Fibroblast of lung (primary cell): ENCODE measurements around the gene FOXQ1. TPM values are rescaled to one million over a fixed set of nuclear protein-coding genes. Genes with fewer than 3 reads are reported as not detected.
A peak's percentile ranks its signal among the peaks of the same experiment; 100 is the strongest.

Experiments
- DNase-seq, 2 donors: peaks; one replicate each; pipeline versions ENCODE4 v3.0.0 to v3.0.0-alpha.2; 2010; ENCODE audit warnings: low read depth in 2 of 2
- H2AFZ ChIP-seq: 2 replicates; pipeline ENCODE4 v1.5.1; 2012; ENCODE audit warnings: low read length, control low read depth, inconsistent platforms
- H3K27ac ChIP-seq: 2 replicates; pipeline ENCODE4 v1.5.1; 2011; ENCODE audit warnings: low read length, control low read depth; ENCODE audit not compliant: insufficient read depth
- H3K27me3 ChIP-seq: 2 replicates; pipeline ENCODE4 v1.5.1; 2011; ENCODE audit warnings: mild to moderate bottlenecking, low read length; ENCODE audit not compliant: control insufficient read depth, insufficient read depth
- H3K36me3 ChIP-seq: 2 replicates; pipeline ENCODE4 v1.5.1; 2011; ENCODE audit warnings: low read length; ENCODE audit not compliant: control insufficient read depth, insufficient read depth
- H3K4me1 ChIP-seq: 2 replicates; pipeline ENCODE4 v1.5.1; 2011; ENCODE audit warnings: low read length; ENCODE audit not compliant: control insufficient read depth, insufficient read depth; ENCODE audit errors: extremely low read depth
- H3K4me2 ChIP-seq: 2 replicates; pipeline ENCODE4 v1.5.1; 2011; ENCODE audit warnings: low read length, control low read depth; ENCODE audit not compliant: insufficient read depth; ENCODE audit errors: extremely low read depth
- H3K4me3 ChIP-seq, 4 experiments: fragments of 200-600 bp in 1 of 4; sonication (generic) in 1 of 4; replicated peaks in 1 of 4; 2 replicates each; pipeline ENCODE4 v1.5.1; 2011 to 2016; ENCODE audit warnings: low read length in 4 of 4, low read depth in 3 of 4, mild to moderate bottlenecking in 3 of 4, control low read depth in 2 of 4, inconsistent platforms in 1 of 4, mixed read lengths in 1 of 4; ENCODE audit not compliant: insufficient read depth in 1 of 4; ENCODE audit errors: control extremely low read depth in 1 of 4
- H3K79me2 ChIP-seq: 2 replicates; pipeline ENCODE4 v1.5.1; 2012; ENCODE audit warnings: mild to moderate bottlenecking, low read length, inconsistent platforms; ENCODE audit not compliant: control insufficient read depth, insufficient read depth
- H3K9ac ChIP-seq: 2 replicates; pipeline ENCODE4 v1.5.1; 2011; ENCODE audit warnings: mild to moderate bottlenecking, low read length, control low read depth; ENCODE audit not compliant: insufficient read depth
- H3K9me3 ChIP-seq: 2 replicates; pipeline ENCODE4 v1.5.1; 2012; ENCODE audit warnings: low read depth, low read length; ENCODE audit not compliant: control insufficient read depth, insufficient read depth
- H4K20me1 ChIP-seq: 2 replicates; pipeline ENCODE4 v1.5.1; 2011; ENCODE audit warnings: low read length; ENCODE audit not compliant: control insufficient read depth, insufficient read depth; ENCODE audit errors: extremely low read depth
- EZH2 ChIP-seq: IDR thresholded peaks from 2 replicates; pipeline ENCODE4 v1.5.1; 2012; ENCODE audit warnings: low read length, control low read depth, mild to moderate bottlenecking; ENCODE audit errors: missing control alignments
- polyA plus RNA-seq, 2 donors: library from polyadenylated mRNA; depleted of rRNA in 1 of 2; stranded (reverse) in 1 of 2; unstranded in 1 of 2; fragments of >200 nt; gene quantifications; 2 replicates each; pipeline ENCODE4 v1.2.1, GENCODE V29; 2011 to 2012; ENCODE audit warnings: missing spikeins in 1 of 2
- total RNA-seq: library from RNA; depleted of rRNA; stranded (reverse); fragments of >200 nt; gene quantifications from 2 replicates; pipeline ENCODE4 v1.2.1, GENCODE V29; 2014
- TF ChIP-seq, protein P1 (sequence below), 2 donors: IDR thresholded peaks in 1 of 2; conservative IDR thresholded peaks in 1 of 2; 1 replicate in 1 of 2; 2 replicates in 1 of 2; pipeline ENCODE4 v1.5.1; 2011 to 2012; ENCODE audit warnings: low read length in 2 of 2, control low read depth in 1 of 2, inconsistent platforms in 1 of 2, low read depth in 1 of 2, mild to moderate bottlenecking in 1 of 2

The FOXQ1 gene
- total and polyA plus RNA-seq, 2 donors (not counting 1 experiment from before 2014, with no cell fraction given), result 1.8 to 2.0 TPM

DNA sequence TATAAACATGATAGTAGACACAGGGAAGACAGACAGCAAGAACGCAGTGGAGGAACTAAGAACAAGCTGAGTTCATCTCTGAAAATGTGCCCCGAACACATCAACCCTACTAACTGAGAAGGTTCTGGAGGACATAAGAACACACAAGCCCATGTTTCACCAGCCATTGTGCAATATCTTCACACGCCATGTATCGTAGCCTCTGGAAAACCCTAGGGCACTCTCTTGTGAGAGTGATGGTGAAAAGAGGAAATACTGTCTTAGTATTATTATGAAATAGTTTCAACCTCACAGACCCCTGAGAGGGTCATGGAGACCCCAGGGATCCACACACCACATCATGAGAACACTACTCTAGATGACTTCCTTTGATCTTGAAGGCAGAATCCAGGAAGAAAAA lies 51.4 kb downstream of the FOXQ1 start:
- H3K9ac ChIP-seq, result no peak overlapping the region
- no peak overlapping the region for H2AFZ ChIP-seq
- H3K27me3 ChIP-seq, result no peaks in the 10 kb centered on the region
- H4K20me1 ChIP-seq, result no peaks in the 10 kb centered on the region
- no peaks in the 10 kb centered on the region for H3K79me2 ChIP-seq
- H3K27ac ChIP-seq, result peak overlapping the region; percentile 80
- H3K4me3 ChIP-seq, result no peak overlapping the region
- TF ChIP-seq EZH2, result no peak
- TF ChIP-seq, protein P1, sequence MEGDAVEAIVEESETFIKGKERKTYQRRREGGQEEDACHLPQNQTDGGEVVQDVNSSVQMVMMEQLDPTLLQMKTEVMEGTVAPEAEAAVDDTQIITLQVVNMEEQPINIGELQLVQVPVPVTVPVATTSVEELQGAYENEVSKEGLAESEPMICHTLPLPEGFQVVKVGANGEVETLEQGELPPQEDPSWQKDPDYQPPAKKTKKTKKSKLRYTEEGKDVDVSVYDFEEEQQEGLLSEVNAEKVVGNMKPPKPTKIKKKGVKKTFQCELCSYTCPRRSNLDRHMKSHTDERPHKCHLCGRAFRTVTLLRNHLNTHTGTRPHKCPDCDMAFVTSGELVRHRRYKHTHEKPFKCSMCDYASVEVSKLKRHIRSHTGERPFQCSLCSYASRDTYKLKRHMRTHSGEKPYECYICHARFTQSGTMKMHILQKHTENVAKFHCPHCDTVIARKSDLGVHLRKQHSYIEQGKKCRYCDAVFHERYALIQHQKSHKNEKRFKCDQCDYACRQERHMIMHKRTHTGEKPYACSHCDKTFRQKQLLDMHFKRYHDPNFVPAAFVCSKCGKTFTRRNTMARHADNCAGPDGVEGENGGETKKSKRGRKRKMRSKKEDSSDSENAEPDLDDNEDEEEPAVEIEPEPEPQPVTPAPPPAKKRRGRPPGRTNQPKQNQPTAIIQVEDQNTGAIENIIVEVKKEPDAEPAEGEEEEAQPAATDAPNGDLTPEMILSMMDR (conservative IDR thresholded peaks at IDR 0.05 in 1 of 2, IDR thresholded peaks at IDR 0.05 in 1 of 2; ENCODE audit: low read depth in 1 of 2, low read length in 2 of 2), result no peak
- DNase-seq, result no peak
- peaks cover 17% of the 10 kb centered on the region for H3K4me1 ChIP-seq
- no peak overlapping the region for H3K4me2 ChIP-seq
- no peaks in the 10 kb centered on the region for H3K9me3 ChIP-seq
- H3K36me3 ChIP-seq, result no peaks in the 10 kb centered on the region

DNA sequence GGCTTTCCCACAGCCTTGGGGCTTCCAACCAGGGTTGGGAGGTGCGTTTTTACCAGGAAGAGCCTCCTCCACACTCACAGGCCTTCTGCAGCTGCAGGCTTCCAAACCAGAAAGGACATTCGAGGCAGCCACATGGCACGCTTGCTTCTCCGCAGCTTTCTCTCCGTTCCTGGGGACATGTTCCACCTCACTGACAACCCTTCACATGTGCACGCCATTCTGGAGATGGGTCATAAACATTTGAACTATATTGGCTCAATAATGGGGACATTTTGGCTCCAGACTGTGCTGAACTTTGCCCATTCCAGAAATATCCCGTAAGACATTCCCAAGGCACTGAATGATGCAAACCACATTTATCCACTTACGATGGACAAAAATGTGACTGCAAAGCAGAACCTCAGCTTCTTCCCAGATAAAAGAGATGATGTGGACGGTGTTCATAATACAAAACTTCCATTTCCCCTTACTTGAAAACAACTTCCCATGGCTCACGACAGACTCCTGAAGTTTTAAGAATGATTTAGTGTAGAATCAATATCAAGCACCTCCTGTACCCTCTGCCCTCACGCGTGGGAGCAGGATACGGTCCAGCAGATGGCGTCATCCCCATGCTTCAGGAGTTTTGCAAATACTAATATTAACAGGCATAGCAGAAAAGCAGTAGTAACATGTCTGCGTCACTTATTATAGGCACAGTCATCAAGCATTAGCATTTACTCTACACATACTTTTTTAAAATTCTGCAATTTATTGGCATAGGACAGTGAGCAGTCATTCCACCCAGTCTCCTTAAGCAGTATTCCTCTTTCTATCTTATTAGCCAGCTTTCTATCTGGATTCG lies 52.1 kb downstream of the FOXQ1 start:
- peak in 1 of 2 donors; percentile 88 for DNase-seq
- H2AFZ ChIP-seq, result peak overlapping the region; percentile 17

More for the DNA sequence above, 52.1 kb downstream of the FOXQ1 start:
- no peak for TF ChIP-seq EZH2
- TF ChIP-seq, protein P1 (conservative IDR thresholded peaks at IDR 0.05 in 1 of 2, IDR thresholded peaks at IDR 0.05 in 1 of 2; ENCODE audit: low read depth in 1 of 2, low read length in 2 of 2), result peak in 1 of 2 donors; percentile 48
- Histone ChIP-seq H3K79me2 (no peaks in the 10 kb centered on the region), H4K20me1 (no peaks in the 10 kb centered on the region), H3K4me3 (no peak overlapping the region), H3K4me1 (peaks cover 17% of the 10 kb centered on the region), H3K27ac (peak overlapping the region; percentile 80), H3K9ac (no peak overlapping the region), H3K36me3 (no peaks in the 10 kb centered on the region), H3K27me3 (no peaks in the 10 kb centered on the region), H3K9me3 (no peaks in the 10 kb centered on the region), H3K4me2 (peak overlapping the region; percentile 20)

Other genes starting within 250 kb of the FOXQ1 start
- gene FOXF2, start 77.5 kb downstream of the FOXQ1 start, total RNA-seq, result 29.3 and 32.9 TPM in 2 replicates
- 42.5 and 51.7 TPM in 2 replicates for gene FOXF2, start 77.5 kb downstream of the FOXQ1 start, polyA plus RNA-seq